NCI-H2029 (cell line): ENCODE measurements around the gene NPEPL1.

ENCODE experiments used
- DNase-seq: peaks from one replicate; lab custom pipeline; 2025; lab: John Stamatoyannopoulos, UW

Gene NPEPL1

DNA sequence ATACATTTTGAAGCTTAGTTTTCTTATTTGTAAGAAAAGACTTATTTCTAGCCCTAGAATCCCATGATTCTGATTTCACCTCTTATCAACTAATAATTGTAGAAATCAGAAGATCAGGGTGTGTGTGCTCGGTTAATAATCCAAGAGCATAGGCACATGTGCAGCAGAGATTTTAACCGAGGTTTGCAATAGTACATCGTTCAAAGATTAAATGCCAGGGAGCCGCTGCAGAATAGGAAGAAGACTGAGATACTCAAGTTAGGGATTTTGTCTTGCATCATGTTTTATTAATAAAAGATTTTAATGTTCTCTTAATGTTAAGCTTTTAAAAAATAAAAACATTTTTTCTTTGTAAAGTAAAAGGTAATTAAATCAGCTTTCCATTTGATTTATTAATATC, 34.6 kb upstream of the NPEPL1 start:
- no peak for DNase-seq

DNA sequence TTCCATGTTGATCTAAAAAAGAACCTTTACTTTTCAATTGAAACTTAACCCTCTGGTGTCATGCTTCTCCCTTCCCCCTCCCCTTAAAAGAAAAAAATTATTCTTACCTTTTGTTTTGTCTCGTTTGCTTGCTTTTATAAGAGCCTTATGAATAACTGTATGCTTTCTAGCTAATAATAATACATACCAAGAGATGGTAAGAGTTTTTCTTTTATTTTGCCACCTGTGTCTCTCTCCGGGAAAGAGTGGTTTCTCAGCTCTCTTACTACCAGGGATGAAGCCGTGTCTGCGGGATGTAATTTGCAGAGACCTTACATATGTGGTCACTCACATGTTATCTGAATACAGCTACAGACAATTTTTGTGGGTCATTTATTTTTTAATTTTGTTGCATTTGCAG, 33.8 kb upstream of the NPEPL1 start:
- no peak for DNase-seq

DNA sequence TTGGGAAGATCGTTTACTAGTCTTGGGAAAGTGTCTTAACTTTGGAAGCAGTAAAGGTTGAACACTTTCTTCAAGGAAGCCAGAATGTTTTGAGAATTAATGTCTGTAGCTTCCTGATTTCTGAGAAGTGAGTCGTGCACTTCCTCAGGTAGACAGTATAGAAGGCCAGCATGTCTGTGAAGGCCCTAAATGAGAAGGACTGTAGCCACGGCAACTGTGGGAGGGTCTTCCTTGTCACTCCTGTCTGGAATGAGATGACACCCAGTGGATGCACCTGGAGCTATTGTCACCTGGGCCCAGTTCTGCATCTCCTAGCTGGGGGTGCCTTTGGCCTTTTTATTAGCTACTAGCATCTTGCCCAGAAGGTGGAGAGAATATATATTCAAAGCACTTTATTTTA, 32.8 kb upstream of the NPEPL1 start:
- DNase-seq: peak; percentile 13

DNA sequence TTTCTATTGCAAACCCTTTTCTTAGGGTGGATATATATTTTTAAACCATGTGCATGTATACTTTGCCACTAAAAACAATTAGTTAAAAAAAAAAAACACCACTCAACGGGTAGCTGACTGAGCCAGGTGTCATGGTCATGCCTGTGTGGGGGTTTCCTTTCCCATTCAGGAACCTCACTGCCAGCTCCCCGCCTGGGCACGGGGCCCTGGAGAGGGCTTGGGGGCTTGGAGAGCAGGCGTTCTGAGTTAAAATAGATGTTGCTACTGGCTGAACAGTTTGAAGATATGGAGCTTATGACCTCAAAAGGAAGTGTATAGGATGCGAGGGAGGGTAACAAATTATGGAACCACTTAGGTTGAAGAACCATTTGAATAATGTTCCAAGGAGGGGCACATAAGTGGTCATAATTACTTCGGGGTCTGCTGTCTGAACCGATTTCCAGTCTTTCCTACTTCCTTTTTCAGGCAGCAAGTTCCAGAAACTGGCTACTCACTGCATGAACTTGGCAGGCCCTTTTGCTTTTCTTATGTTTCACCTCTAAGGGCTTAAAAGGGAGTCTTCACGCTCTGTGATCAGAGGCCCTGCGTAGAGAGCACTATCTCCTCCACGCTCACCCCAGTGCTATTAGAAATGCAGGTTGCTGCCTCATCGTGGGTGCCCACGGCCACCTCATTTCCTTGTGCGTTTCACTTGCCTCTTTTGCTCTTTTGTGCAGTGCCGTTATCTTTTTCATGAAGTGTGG, 31.6 kb upstream of the NPEPL1 start:
- no peak for DNase-seq

DNA sequence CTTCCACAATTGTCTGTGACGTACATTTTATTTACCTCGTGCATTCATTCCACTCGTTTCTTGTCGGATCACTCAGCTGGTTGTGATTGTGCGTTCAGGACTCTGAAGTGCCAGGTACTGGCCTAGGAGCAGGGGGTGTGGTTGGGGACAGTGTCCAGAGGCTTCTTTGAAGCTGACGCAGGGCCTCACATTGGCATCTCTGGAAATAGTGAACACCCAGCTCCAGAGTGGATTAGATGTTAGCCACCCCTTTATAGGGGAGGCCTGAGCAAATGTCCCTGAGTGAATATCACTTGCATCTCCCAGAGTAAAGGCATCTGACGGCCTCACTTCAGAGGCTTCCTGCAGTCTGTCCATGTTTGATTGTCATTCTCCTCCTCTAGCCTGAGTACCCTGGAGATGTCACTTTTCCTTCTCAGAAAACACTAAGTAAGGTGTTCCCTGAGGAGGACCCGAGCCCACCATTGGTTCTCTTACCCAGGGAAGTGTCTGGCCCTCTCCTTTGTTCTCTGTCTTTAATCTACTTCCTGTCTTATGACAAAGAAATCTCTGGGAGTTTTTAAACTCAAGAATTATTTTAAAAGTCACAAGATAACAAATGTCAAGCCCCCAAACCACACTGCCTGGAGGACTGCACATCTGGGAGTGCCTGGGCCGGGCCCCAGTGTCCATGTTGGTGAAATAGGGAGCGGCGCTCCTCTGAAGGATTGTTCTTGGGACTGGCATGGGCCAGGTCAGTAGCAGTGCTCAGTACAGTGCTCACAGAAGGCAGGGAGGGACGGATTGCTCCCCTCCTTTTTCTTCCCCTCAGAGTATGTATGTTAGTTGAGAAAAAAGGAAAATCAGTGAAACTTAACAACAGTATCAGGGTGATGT, 30.8 kb upstream of the NPEPL1 start:
- no peak for DNase-seq

DNA sequence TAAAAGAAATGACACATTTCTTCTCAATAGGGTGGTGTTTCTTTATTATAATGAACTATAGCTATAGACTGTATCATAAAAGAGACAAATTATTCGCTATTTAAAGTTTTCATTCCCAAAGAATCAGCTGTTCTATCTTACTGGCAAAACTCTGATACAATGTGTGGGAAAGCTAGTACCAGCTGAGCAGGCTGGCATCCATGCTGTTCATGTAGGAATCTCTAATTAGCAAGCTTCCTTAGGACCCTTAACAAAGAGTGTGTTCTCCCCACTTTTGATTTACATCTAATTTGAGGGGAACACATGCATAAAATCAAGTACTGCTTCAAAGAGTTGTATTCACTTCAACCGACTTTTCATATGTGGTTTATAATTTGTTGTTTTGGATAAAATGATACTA, 28.3 kb upstream of the NPEPL1 start:
- no peak for DNase-seq

DNA sequence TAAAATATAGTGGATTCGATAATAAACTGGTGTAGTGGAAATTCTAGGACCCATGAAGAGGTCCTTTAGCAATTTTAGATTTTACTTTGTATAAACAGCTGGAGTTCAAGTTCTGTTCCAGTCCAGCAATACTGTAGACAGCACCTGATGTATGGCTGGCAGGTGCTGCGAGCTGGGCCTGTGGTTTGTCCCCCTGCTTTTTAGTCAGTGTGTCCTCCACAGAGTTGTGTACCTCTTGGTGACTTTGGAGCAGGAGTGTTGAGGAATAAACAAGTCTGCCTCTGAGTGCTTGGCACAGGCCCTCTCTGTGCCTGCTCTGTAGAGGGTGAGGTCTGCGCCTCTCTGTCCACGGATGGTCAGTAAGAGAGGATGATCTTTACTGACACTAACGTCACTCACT, 27.7 kb upstream of the NPEPL1 start:
- no peak for DNase-seq

DNA sequence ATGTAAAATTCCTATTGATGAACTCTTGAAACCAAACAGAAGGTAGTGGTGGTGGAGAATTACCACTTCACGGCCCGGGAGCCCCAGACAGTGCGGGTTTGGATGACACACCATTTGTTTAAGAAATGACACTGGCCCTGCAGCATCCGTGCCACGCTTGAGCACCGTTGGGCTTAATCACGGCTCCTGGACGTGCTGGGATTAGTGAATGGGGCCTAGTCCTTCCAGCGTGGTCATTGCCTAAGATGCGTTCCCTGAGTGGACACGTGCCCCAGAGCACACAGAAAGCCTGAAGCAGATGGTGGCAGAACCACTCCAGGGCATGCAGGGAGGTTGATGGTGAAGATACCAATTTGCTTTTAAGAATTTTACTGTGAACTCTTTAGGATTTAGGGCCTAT, 27.0 kb upstream of the NPEPL1 start:
- no peak for DNase-seq

DNA sequence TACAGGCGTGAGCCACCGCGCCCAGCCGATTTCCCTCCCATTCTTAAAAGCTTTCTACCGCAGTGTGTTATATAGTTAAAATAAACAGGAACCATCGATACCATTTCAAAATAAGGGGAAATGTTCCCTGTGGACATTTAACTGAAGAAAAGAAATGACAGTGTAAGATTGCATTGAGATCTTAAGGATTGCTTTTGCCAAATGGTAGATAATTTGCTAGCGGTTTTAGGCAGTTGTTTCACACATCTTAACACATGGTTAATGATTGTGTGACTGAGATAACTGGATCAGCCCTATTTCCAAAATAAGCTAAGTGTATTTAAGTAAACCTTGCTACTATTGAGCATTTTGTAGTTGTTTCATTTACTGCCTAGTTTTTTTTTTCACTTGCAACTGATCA, 25.9 kb upstream of the NPEPL1 start:
- no peak for DNase-seq

DNA sequence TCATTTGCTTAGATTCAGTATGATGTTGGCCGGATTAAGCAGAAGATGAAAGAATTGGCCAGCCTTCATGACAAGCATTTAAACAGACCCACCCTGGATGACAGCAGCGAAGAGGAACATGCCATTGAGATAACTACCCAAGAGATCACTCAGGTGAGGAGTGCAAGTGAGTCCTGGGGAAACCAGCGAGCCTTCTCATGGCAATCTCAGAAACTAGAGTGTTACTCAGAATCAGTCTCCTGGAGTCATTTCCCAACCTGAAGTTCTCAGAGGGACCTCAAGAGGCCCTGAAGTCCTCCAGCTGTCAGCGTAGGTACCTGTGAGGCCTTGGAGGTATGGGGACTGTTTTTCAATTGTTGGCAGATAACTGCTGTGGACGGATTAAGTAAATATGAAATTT, 24.6 kb upstream of the NPEPL1 start:
- no peak for DNase-seq

DNA sequence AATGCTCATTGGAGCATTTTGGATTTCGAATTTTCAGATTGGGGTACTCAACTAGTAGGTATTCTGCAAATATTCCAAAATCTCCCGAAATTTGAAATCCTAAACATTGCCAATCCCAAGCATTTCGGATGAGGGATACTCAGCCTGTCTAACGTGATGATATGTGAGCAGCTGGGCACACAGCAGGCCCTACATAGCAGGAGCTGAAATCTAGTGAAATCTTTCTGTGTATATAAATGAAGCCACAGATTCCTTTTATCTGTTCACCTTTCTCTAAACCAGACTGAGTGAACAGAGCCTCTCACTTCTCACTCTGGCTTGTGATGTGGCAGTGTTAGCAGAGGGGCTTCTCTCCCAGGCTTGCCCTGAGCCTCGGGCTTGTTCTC, 23.7 kb upstream of the NPEPL1 start:
- no peak for DNase-seq

DNA sequence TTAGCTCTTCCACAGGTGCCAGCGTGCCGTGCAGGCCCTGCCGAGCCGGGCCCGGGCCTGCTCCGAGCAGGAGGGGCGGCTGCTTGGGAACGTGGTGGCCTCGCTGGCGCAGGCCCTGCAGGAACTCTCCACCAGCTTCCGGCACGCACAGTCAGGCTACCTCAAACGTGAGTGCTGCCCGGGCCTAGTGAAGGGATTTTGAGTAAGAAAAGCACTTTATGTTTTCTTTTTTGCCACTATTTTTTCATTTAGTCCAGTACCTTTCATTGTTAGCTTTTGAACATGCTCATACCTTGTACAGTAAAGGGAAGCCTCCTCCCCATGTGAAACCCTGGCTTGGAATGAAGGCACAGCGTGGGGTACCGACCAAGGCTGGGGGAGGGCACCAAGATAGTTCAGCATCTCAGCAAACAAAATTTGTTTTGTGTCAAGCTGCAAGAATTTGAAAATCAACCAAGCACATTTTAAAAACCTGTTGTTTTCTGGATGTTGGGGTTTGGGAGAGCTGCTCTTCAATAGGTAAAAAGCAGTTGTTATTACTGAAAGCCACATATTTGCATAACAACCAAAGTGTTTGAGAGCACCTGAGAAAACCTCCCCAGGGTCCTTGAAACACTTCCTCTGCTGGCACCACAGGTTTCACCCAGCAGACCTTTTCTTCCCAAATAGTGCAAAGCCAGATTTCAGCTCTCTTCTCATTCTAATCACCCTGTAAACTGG, 23.2 kb upstream of the NPEPL1 start:
- no peak for DNase-seq

DNA sequence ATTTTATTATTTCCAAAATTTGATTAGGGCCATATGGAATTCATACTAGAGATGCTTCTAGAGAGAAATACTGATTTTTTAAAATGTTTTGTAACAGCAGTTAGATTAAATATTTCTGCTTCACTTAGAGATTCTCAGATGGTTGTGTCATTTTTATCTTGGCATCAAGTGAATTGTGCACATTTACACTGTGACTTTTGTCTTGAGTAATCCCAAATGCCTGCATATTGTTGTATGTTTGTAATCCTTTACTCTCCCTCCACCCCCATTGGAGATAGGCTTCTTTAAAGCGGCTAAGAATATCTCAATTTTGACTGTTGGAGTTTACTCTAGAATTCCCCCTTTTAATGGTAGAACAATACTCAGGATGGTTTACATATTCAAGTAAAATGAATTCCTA, 22.5 kb upstream of the NPEPL1 start:
- DNase-seq: no peak

DNA sequence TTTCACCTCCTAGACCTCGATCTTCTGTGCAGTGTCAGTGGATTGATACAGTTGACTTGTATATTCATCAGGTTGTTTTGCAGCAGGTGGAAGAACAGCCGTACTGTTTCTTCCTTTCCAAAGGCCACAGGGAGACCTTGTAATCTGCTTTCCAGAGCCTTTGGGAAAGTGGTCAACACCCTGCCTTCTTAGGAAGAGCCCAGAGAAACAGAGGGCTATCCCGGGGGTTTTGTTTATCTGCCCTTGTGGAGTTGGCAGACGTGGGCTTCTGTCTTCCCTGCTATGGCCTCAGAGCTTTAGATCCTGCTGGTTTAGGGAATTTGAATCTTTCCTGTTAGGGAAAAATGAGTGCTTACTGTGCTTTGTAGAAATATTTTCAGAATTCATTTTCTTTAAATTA, 21.9 kb upstream of the NPEPL1 start:
- no peak for DNase-seq

DNA sequence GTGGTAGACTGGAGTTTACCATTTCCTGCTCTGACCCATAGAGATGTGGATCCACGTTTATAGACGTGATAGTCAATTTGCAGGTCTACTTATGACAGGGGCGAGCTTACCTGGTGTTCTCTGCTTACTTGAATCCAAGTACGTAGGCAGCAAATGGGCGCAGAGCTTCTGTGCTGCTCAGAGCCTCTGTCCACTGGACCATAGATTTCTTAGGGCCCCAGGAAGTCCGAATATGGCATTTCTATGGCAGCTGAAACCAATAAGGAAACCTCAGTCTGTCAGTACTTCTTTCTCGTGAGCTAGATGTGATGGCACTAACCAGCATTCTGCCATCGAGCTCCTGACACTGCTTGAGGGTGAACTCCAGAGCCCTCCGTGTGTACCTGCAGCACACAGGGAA, 19.5 kb upstream of the NPEPL1 start:
- no peak for DNase-seq

DNA sequence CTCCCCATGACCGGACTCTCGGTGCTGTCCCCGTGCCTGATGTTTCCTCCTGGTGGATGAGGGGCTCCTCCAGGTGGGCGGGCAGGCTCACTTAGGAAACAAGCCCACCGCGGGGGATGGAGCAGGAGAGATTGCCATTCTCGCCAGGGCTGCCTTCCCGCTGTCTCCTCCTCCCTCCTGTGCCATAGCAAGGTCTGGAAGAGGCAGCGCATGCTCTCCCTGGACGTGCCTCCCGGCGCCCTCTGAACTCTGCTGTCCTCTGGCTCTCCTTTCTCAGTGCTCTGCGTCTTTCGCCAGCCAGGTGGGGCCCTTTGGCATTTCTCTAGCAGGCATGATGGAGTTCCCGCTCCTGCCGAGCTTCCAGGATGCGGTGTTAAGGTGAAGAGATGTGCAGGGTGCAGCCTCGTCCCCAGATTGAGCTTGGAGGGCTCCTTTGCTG, 17.4 kb upstream of the NPEPL1 start:
- DNase-seq: no peak

DNA sequence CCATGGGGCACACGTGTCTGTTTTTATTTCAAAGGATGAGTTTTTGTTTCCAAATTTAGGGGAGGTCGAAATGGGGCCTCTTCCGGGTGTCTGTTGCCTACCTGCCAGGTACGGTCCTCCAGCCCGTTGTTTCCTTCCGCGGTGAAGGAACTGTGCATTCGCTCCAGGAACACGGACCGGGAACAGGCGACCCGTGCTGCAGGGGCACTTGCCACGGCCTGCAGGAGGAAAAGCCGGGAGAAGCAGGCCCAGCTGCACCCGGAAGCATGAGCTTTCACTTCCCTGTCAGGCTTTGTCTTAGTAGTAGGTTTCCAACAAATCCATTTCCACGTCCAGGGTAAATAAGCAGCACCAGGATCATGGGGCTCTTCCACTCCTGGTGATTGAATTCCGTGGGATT, 17.0 kb upstream of the NPEPL1 start:
- DNase-seq: no peak

DNA sequence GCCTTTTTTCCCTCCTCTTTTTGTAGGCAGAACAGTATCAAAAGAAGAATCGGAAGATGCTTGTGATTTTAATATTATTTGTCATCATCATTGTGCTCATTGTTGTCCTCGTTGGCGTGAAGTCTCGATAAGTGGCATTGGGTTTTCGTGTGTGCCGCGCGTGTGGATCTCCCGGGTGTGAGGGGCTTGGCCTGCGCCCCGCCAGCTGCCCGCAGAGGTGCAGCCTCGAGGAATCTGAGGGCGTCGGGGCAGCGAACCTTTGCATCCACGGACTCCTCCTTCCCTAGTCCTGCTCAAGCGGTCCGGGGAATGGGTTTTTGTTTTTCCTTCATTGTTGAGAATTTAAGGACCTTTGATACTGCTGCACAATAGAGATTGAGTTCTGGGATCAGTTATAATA, 16.4 kb upstream of the NPEPL1 start:
- no peak for DNase-seq

DNA sequence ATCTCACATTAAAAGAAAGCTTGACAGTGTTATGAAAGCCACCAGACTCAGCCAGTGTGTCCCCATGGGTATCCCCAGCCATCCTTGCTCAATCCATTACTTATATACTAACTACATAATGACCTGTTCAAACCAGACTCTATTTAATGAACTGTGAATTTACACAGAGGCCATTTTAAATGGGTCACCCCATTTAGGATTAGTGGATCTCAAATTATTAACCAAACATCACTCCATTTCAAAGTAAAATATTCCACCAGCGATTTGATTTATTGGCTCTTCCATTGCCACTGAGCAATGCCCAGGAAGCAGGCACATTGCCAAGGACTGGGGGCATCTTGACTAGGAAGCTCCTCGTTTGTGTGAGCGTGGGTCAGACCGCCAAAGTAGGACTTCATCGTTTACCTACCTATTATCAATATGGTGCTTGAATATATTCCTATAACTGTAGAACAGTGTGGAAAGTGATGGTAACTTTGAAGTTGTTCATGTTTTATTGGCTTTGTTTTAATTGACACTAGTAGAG, 15.5 kb upstream of the NPEPL1 start:
- no peak for DNase-seq

DNA sequence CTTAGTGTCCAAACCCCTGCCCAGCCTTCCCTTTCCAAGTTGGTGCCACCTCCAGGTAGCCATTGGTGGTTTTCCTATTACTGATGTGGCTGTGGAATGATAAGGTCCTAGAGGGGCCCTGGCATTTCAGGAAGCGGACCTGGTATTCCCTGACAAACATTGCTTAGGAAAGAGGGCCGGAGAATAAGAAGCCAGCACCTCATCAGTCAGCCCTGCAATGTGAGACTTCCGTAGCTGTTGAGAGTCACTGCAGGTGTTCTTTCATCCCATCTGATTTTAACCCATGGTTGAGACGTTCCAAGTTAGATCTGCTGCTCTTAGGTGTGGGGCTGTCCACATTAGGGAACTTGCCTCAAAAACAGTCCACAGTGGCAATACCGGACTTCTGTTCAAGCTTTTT, 14.8 kb upstream of the NPEPL1 start:
- DNase-seq: no peak

DNA sequence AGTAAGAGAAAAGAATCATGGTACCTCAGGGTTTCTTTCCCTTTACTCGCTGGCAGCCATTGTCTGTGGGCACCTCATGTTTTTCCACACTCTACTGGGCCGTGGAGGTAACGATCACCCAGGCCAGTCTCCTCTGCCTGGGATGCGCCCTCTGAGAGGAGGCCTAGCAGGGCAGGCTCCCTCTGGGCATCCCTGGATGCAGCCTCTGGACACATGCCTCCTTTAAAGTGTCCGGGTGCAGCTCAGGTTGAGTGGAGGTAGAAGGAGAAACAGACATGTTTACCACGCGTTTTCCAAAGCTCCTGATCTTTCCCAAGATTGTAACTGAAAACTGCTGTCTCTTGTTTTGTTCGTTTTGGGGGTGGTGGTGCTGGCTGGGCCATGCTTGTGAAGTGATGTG, 13.8 kb upstream of the NPEPL1 start:
- DNase-seq: no peak

DNA sequence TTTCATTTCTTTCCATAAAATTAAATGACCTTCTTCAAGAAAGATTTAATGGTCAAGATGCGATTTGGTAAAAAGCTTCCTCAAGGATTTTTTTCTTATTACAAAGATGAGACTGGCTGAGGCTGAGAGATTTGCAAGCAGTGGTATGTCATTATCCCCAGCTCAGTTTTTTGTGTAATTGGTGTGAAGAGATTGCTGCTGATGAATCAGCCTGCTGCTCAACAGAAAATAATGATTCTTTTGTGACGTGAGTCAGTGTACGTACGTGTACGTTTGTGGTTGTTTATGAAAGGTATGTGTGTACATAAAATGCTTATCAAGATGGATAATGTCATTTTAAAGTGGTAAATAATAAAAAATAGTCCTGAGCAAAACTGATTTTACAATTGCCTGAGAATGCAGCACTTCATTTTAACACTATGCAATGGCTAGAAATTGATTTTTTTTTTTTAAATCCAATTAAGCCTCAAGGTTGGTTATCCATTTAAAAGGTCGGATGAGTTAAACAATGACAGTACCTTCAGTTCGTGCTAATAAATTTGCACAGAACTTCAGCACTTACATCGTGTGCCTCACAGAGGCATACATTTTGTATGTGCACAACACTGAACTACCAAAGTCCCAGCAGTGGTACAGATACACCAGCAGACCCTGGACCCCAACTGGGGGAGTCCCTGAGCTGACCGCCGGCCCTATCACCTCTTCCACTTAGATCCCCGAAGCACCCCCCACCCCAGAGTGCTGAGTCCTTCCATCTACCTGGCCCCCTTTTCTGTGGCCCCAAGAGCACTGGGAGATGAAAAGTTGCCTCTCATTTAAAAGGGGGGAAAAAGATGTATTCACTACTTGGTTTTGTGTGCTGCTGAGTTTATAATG, 9.7 kb upstream of the NPEPL1 start:
- DNase-seq: no peak
